GM18508 (cell line): ENCODE measurements around the gene LRRC52.

Experiments used
- ATAC-seq: cut with Tn5 transposase; IDR thresholded peaks from one replicate; pipeline ENCODE4 v1.9.1; 2021; ENCODE audit warnings: moderate number of reproducible peaks; ENCODE audit not compliant: insufficient read depth, unreplicated experiment

LRRC52 gene

GRCh38 chr1:165536016-165536415, 7.8 kb upstream of the LRRC52 start:
- ATAC-seq: no peak

DNA sequence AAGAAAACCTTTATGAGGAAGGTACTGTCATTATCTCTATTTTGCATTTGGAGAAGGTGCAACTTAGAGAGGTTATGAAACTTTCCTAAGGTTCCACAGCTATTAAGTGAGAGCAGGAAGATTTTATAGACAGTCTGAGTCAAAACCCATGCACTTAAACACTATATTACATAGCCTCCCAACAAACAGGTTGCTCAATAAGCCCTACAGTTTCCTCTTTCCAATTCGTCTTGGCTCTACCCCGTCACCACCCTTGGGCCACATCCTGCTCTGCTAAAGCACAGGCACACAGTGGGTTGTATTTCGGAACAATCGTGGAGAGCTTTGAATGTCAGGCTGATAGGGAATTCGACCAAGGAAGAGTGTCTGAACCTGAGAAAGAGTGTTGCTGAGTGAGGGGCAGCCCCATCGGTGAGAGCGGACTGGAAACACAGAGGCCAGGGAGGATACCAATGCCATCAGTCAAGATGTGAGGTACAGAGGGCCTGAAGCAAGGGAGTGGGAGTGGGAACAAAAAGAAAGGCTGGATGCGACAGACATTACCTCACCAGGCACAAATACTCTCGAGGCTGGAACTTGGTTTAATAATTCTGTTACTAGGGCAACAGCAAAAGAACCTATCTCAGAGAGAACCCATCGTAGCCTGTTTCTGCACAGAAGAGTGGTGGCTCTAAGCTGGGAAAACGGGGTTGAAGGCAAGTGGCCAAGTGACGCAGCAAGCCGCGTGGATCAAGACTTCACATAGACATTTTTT, 6.3 kb upstream of the LRRC52 start:
- ATAC-seq: no peak

- no peak for ATAC-seq
Observed at GRCh38 chr1:165539306-165539705, 4.5 kb upstream of the LRRC52 start.

- ATAC-seq: no peak
Observed at GRCh38 chr1:165539908-165540307, 3.9 kb upstream of the LRRC52 start.

- ATAC-seq: no peak
Observed at GRCh38 chr1:165542015-165542631, 1.7 kb upstream of the LRRC52 start.

DNA sequence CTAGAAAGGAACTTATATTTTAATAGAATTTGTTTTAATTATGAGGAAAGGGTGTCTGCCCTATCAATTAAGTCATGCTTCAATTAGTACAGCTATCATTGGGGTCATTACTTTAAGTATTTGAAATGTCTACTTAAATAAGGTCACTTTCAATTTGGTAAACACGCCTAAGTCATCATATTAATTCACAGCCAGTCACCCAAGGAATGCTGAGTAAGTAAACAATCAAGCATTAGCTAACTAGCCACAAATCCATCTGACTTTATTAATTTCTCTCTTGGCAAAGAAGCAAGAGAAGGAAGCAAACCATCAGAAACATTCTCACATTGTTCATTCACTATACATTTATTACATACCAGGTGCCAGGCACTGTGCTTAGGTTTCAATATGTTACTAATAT, 1.2 kb upstream of the LRRC52 start:
- no peak for ATAC-seq

DNA sequence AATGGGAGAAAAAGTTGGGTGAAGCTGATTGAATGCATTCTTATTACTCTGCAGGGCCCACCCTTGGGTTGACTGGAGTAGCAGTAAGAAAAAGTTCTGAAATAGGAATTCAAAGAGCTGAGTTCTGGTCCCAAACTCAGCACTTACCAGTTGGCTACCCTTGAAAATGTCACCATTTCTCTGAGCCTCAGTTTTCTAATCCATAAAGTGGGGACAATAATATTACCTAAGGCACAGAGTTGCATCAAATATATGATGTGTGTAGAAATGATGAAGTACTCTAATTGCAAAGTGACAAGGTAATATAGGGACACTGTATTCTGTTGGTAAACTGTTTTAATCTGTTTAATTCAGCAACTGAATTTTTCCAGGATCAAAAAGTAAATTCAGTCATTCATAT, 1.2 kb downstream of the LRRC52 start:
- ATAC-seq: no peak

DNA sequence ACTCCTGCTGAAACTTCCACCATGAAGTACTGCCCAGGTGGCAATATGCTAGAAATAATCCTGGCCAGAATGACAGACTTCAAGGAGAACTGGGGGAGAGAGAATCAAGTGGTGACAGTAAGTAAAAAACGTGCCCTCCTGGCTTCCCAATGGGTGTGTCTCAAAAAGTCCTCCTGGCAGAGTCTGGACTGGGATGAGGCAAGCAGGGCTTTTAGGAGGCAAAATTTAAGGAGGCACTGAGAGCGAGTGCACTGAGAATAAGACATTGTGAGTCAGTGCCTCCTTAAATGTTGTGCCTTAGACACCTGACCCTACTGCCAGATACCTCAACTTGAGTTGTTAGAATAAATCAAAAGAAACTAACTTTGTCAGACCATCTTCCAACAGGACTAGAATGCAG, 2.2 kb downstream of the LRRC52 start:
- ATAC-seq: no peak

GRCh38 chr1:165549973-165550372, 6.2 kb downstream of the LRRC52 start:
- no peak for ATAC-seq

DNA sequence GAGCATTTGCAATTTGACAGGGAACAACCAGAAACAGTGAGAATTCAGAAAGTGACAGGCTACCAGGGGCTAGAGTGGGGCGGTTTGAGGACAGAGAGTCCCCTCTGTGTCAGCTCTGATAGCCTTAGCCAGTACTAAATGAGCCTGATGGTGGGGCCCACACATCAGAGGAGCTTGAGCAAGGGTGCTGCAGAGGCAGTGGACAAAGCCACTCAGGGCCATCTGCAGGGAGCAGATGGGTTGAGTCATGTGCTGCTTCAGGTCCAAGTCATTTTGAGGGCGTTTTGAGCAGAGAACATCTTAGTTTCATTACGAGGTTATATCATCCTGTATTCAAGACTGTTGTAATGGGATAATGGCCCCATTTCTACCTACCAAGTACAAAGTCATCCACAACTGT, 7.7 kb downstream of the LRRC52 start:
- no peak for ATAC-seq

DNA sequence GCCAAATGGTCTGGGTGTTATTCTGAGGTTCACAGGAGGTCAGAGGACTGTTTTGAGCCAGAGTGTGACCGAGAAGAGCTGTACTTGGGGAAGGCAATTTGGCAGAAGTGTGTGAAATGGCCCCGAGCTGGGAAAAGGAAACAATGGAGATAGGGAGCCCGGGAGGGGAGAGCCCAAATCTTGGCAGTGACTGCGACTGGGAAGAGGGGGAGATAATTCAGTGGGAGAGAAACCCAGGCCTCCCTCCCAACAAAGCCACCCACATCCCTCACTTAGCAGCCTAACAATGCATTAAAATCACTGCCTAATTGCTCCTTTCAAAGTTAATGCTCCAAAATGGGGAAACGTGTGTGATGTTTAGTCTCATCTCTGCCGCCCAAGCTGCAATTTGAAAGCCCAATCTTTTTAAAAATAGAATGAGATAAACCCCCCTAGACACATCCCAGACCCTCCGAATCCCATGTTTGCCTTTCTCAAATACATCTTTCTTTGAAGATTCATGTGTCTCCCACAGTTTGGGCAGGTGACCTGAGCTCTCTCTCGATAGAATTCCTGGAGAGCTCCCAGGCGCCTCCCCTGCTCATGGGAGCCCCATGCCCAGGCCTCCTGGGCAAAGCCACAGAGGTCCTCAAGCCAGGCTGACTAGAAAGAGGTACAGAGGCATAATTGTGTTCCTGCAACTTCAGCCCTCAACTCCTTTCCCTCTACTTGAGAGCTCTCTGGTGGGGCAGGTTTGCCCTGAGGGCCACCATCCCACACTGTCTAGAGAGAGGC, 17.3 kb downstream of the LRRC52 start:
- ATAC-seq: no peak

- no peak for ATAC-seq
Observed at GRCh38 chr1:165562571-165562970, 18.8 kb downstream of the LRRC52 start.

DNA sequence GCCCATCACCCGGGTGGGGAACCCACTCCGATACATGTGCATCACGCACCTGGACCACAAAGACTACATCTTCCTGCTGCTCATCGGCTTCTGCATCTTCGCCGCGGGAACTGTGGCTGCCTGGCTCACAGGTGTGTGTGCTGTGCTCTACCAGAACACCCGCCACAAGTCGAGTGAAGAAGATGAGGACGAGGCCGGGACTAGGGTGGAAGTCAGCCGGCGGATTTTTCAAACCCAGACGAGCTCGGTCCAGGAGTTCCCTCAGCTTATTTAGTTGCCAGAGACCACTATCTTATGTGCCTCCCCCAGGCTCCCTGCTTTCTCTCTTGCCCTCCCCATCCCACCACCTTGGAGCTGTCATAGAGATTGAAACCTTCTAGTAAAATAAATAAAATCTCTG, 19.8 kb downstream of the LRRC52 start:
- no peak for ATAC-seq

DNA sequence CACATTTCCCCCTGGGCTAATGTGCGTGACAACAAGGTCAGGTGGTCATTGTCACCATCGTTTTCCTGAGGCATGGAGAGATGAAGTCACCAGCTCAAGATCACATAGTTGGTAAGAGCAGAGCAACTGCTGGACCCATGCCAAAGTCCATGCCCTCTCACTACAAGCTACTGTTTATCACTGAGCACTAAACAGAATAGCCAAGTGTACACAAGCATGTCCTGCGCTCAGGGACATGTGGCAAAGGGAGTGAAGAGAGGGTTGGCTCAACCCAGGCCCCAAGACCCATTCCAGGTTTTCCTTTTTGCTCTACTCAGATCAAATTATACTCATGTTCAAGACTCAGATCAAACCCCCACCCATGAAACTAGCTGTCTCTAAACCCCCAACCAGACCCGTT, 20.8 kb downstream of the LRRC52 start:
- no peak for ATAC-seq

- no peak for ATAC-seq
Observed at GRCh38 chr1:165565751-165566490, 22.1 kb downstream of the LRRC52 start.

DNA sequence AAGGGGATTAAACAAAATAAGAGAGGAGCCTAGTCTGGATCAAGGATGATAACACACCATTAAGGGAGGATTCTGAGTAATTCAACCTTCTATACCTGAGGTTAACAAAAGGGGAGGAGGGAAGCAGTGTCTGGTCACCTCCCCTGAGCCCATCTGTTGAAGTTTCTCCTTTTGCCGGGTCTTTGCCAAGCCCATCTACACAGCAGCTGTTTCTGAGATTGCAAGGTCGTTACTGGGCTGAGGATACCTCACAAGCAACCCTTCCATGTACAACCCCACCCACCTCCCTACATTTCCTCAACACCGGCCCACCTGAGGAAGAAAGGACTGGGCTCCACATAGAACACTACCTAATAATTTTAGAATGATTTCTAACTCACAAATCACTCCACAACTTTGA, 26.3 kb downstream of the LRRC52 start:
- no peak for ATAC-seq

DNA sequence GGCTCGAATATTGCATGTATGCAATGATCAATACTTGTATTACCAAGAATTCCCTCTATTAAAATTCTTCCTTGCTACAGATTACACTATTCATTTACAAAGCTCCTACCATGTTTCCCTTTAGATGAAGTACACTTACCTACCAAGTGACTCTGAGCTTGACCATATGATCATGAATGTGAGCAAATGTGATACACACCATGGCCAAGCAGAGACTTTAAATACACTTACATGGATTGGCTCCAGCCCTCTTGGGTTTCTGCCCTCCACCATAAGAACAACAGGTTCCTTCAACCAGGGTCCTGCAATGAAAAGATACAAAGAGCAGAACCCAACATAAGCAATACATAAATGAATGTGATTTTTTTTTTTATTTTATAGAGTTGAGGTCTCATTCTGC, 30.0 kb downstream of the LRRC52 start:
- ATAC-seq: no peak

- ATAC-seq: no peak
Observed at GRCh38 chr1:165574295-165574694, 30.5 kb downstream of the LRRC52 start.

GRCh38 chr1:165575468-165576099, 31.8 kb downstream of the LRRC52 start:
- no peak for ATAC-seq

- ATAC-seq: no peak
Observed at GRCh38 chr1:165576536-165576935, 32.7 kb downstream of the LRRC52 start.
